NCI-H1092 (cell line): ENCODE measurements around the gene CNPY3.

Experiments used
- DNase-seq: peaks from one replicate; lab custom pipeline; 2025; lab: John Stamatoyannopoulos, UW

The CNPY3 gene

GRCh38 chr6:42981836-42982235 lies 52.6 kb downstream of the CNPY3 start:
- DNase-seq = no peak

- DNase-seq = peak; percentile 99
Measured at GRCh38 chr6:42984001-42984923, 55.0 kb downstream of the CNPY3 start, which contains the start of gene PPP2R5D. PPP2R5D (plus strand) TSS chr6:42984570; CDS start chr6:42984678, 108 bp downstream.

DNA sequence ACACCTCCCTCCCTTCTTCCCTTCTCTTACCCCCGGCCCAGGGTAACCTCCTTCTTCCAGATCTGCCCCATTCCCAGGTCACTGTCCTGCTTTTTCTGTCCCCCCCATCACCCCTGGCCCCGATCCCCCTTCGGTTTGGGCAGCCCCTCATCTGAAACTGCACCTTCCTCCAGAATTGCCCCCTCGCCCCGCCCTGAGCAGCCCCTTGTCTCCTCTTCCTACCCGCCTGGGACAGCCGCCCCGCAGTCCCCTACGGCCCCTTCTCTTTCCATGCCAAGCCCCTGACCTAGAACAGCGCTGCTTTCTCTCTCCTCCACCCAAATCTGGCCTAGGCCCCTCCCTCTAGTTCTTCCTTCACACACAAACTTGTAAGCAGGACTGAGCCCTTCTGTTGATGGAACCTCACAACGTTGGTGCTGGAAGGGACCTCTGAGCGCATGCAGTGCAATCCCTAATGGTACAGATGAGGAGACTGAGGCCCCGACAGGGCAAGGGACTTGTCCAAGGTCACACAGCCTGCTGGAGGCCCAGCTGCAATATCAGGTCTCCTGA lies 55.7 kb downstream of the CNPY3 start:
- DNase-seq = no peak

DNA sequence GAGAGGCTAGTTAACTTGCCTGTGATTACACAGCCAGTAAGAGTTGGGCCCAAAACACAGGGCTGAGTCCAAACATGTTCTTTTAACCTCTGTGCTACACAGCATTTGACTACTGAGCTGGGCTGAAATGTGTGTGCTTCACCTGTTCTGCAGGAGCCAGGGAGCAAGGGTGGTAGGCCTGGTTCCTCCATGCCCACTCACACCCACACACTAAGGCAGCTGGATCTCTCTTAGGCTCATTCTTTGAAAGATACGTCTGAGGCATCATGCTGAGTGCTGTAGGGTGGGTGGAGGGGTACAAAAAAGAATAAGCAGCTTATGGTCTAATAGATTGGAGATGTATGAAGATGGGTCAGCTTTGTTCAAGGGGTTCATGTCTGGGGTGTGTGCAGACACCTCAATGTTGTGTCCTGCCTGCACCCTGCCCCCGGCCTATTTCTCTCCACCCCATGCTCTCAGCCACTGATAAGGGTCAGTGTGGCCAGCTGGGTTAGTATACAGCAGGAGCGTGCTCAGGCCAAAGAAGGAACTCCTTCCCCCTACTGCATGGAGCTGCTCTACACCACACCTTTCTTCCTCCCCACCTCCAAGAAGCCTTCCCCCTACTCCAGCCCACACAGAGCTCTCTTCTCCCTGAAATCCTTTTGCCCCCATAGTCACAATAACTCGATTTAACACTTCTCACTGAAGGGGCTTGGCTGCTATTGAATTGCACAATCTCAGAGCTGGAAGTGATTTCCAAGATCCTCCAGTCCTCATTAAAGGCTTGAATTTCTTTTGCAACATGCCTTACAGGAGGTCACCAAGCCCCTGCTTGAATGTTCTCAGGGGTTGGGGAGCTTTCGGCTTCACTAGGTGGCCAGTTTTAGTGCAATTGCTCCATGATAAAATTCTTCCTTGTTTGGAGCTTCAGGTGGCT lies 58.5 kb downstream of the CNPY3 start:
- no peak for DNase-seq

DNA sequence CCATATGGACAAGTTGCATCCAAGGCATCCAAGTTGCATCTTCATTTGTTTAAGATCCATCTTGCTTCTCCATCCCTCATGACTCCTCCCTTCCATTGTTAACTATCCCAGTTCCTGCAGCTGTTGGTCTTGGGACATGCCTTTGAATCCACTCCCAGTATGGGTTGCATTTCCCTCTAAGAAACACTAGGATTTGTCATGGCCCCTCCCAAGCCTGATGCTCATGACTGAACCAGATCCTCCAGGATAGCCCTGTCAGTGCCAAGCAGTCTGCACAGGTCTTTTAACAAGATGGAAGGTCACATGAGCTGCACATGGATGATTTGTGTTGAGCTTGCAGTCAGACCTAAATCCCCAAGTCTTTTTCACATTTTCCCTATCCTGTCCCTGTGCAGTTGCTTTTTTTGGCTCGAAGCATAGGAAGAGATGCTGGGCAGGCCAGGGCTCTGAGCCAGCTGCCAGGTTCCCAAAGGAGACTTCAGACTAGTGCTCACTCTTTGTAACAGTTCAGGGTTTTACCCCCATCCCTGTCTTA lies 59.3 kb downstream of the CNPY3 start:
- no peak for DNase-seq
